Astrocyte (in vitro differentiated cells and primary cell): Measurements from ENCODE around the gene ADCY1. TPM values are rescaled to one million over a fixed set of nuclear protein-coding genes. Genes with fewer than 3 reads are reported as not detected.

ENCODE experiments used
- DNase-seq: peaks from one replicate; pipeline ENCODE4 v3.0.0-alpha.2; 2010; ENCODE audit warnings: low read depth
- FAIRE-seq: peaks from 2 replicates; lab custom pipeline; 2011; peaks lifted over from hg19 to GRCh38; lab: Jason Lieb, UNC
- H2AFZ ChIP-seq: 2 replicates; pipeline ENCODE4 v1.6.0; 2012; ENCODE audit warnings: low read depth, low read length, inconsistent platforms
- H3K27ac ChIP-seq: 2 replicates; pipeline ENCODE4 v1.5.1; 2011; ENCODE audit warnings: low read depth, low read length, inconsistent platforms
- H3K27me3 ChIP-seq: 2 replicates; pipeline ENCODE4 v1.6.0; 2011; ENCODE audit warnings: low read length, inconsistent platforms; ENCODE audit not compliant: insufficient read depth
- H3K36me3 ChIP-seq: 2 replicates; pipeline ENCODE4 v1.5.1; 2011; ENCODE audit warnings: low read length, inconsistent platforms; ENCODE audit not compliant: insufficient read depth
- H3K4me1 ChIP-seq: 2 replicates; pipeline ENCODE4 v1.5.1; 2011; ENCODE audit warnings: low read length, inconsistent platforms; ENCODE audit not compliant: insufficient read depth
- H3K4me2 ChIP-seq: 2 replicates; pipeline ENCODE4 v1.6.0; 2012; ENCODE audit warnings: low read length, inconsistent platforms
- H3K4me3 ChIP-seq: 2 replicates; pipeline ENCODE4 v1.5.1; 2011; ENCODE audit warnings: low read depth, mild to moderate bottlenecking, low read length, inconsistent platforms; ENCODE audit not compliant: insufficient read depth
- H3K79me2 ChIP-seq: 2 replicates; pipeline ENCODE4 v1.6.0; 2012; ENCODE audit warnings: mild to moderate bottlenecking, low read length, inconsistent platforms; ENCODE audit not compliant: insufficient read depth
- H3K9ac ChIP-seq: 2 replicates; pipeline ENCODE4 v1.6.0; 2012; ENCODE audit warnings: mild to moderate bottlenecking, low read length, inconsistent platforms
- H3K9me3 ChIP-seq: 2 replicates; pipeline ENCODE4 v1.5.1; 2012; ENCODE audit warnings: low read depth, mild to moderate bottlenecking, low read length, inconsistent platforms; ENCODE audit not compliant: insufficient read depth
- H4K20me1 ChIP-seq: 2 replicates; pipeline ENCODE4 v1.6.0; 2012; ENCODE audit warnings: low read length, inconsistent platforms; ENCODE audit not compliant: insufficient read depth
- H3K27ac Mint-ChIP-seq: one replicate; pipeline ENCODE4 v1.8.0; 2021; ENCODE audit warnings: mild to moderate bottlenecking, mixed read lengths; ENCODE audit not compliant: unreplicated experiment
- H3K27me3 Mint-ChIP-seq: one replicate; pipeline ENCODE4 v1.8.0; 2021; ENCODE audit warnings: low read depth, mixed read lengths; ENCODE audit not compliant: unreplicated experiment
- H3K36me3 Mint-ChIP-seq: one replicate; pipeline ENCODE4 v1.8.0; 2021; ENCODE audit warnings: low read depth, mixed read lengths; ENCODE audit not compliant: unreplicated experiment
- H3K4me1 Mint-ChIP-seq: one replicate; pipeline ENCODE4 v1.8.0; 2021; ENCODE audit warnings: low read depth, mixed read lengths; ENCODE audit not compliant: unreplicated experiment
- H3K4me3 Mint-ChIP-seq: one replicate; pipeline ENCODE4 v1.8.0; 2021; ENCODE audit warnings: mild to moderate bottlenecking, moderate library complexity, mixed read lengths; ENCODE audit not compliant: unreplicated experiment
- H3K9me3 Mint-ChIP-seq: one replicate; pipeline ENCODE4 v1.8.0; 2021; ENCODE audit warnings: mild to moderate bottlenecking, mixed read lengths; ENCODE audit not compliant: unreplicated experiment
- CTCF ChIP-seq: IDR thresholded peaks from 2 replicates; pipeline ENCODE4 v1.5.1; 2011; ENCODE audit warnings: low read depth, mild to moderate bottlenecking, inconsistent platforms, low read length, moderate library complexity; ENCODE audit not compliant: insufficient read depth
- EZH2 ChIP-seq: IDR thresholded peaks from 2 replicates; pipeline ENCODE4 v1.6.1; 2012; ENCODE audit warnings: mild to moderate bottlenecking, low read length, inconsistent platforms; ENCODE audit not compliant: insufficient read depth
- total RNA-seq: library from RNA; stranded (reverse); gene quantifications from 2 replicates; pipeline ENCODE4 v1.2.1, GENCODE V29; 2021

ADCY1 gene
- total RNA-seq, 1 donor from 2014 or later: 1.6 TPM

GRCh38 chr7:45586542-45587520 is 12.7 kb downstream of the ADCY1 start:
- no peak for DNase-seq
- peaks cover 38% of the 10 kb centered on the region for H3K27me3 Mint-ChIP-seq
- Histone ChIP-seq H3K9ac (no peak overlapping the region), H3K79me2 (no peaks in the 10 kb centered on the region), H3K36me3 (no peaks in the 10 kb centered on the region), H3K27me3 (no peaks in the 10 kb centered on the region), H3K4me3 (no peak overlapping the region), H3K4me2 (no peak overlapping the region), H3K9me3 (no peaks in the 10 kb centered on the region), H2AFZ (no peak overlapping the region), H3K4me1 (no peaks in the 10 kb centered on the region), H4K20me1 (no peaks in the 10 kb centered on the region), H3K27ac (no peak overlapping the region)
- no peak for FAIRE-seq
- TF ChIP-seq EZH2 (no peak), CTCF (no peak)
- H3K9me3 Mint-ChIP-seq: no peaks in the 10 kb centered on the region
- no peak overlapping the region for H3K4me3 Mint-ChIP-seq
- no peak overlapping the region for H3K27ac Mint-ChIP-seq
- H3K4me1 Mint-ChIP-seq: no peaks in the 10 kb centered on the region
- no peaks in the 10 kb centered on the region for H3K36me3 Mint-ChIP-seq

- Histone ChIP-seq H3K36me3 (no peaks in the 10 kb centered on the region), H3K27me3 (no peaks in the 10 kb centered on the region), H3K9ac (no peak overlapping the region), H3K4me3 (no peak overlapping the region), H3K4me2 (no peak overlapping the region), H2AFZ (no peak overlapping the region), H3K27ac (no peak overlapping the region), H3K9me3 (no peaks in the 10 kb centered on the region), H4K20me1 (no peaks in the 10 kb centered on the region), H3K79me2 (no peaks in the 10 kb centered on the region), H3K4me1 (no peaks in the 10 kb centered on the region)
- Mint-ChIP-seq H3K36me3 (no peaks in the 10 kb centered on the region), H3K4me1 (no peaks in the 10 kb centered on the region), H3K27ac (no peak overlapping the region), H3K9me3 (no peaks in the 10 kb centered on the region), H3K4me3 (no peak overlapping the region), H3K27me3 (peaks cover 38% of the 10 kb centered on the region)
- FAIRE-seq (no peak), DNase-seq (no peak)
- TF ChIP-seq EZH2: no peak
- TF ChIP-seq CTCF: no peak
Observed at GRCh38 chr7:45588466-45588865, 14.3 kb downstream of the ADCY1 start.

GRCh38 chr7:45589061-45589460 is 14.9 kb downstream of the ADCY1 start:
- Histone ChIP-seq H3K27me3 (no peaks in the 10 kb centered on the region), H2AFZ (no peak overlapping the region), H3K4me1 (no peaks in the 10 kb centered on the region), H3K79me2 (no peaks in the 10 kb centered on the region), H3K4me2 (no peak overlapping the region), H3K36me3 (no peaks in the 10 kb centered on the region), H3K27ac (no peak overlapping the region), H3K9me3 (no peaks in the 10 kb centered on the region), H4K20me1 (no peaks in the 10 kb centered on the region), H3K9ac (no peak overlapping the region), H3K4me3 (no peak overlapping the region)
- TF ChIP-seq EZH2 (no peak), CTCF (no peak)
- no peak overlapping the region for H3K27ac Mint-ChIP-seq
- H3K36me3 Mint-ChIP-seq: no peaks in the 10 kb centered on the region
- H3K27me3 Mint-ChIP-seq: peaks cover 38% of the 10 kb centered on the region
- no peaks in the 10 kb centered on the region for H3K9me3 Mint-ChIP-seq
- no peak overlapping the region for H3K4me3 Mint-ChIP-seq
- no peaks in the 10 kb centered on the region for H3K4me1 Mint-ChIP-seq
- no peak for DNase-seq
- no peak for FAIRE-seq
